SU-DHL-6 (cell line): Measurements from ENCODE around the gene MRPL30.
"Not testable (repeated sequence)": the region's sequence is repeated elsewhere in the genome, so short reads cannot be mapped to it uniquely, and the experiment has no call there.

Source experiments
- H2AFZ ChIP-seq: fragments of 200-600 bp; sonication (generic); 2 replicates; pipeline ENCODE4 v1.6.1; 2014; ENCODE audit warnings: low read depth, mild to moderate bottlenecking, moderate library complexity, mixed read lengths, antibody characterized with exemption, low read length; ENCODE audit not compliant: severe bottlenecking
- H3F3A ChIP-seq: fragments of 200-600 bp; shearing (Covaris generic); 2 replicates; pipeline ENCODE4 v1.6.0; 2016; ENCODE audit warnings: antibody characterized with exemption, mild to moderate bottlenecking; ENCODE audit not compliant: insufficient read depth
- H3K27ac ChIP-seq: fragments of 200-600 bp; sonication (generic); 2 replicates; pipeline ENCODE4 v1.5.1; 2016; ENCODE audit warnings: low read depth, mild to moderate bottlenecking, low read length, moderate library complexity, mixed read lengths
- H3K27me3 ChIP-seq: fragments of 200-600 bp; sonication (generic), shearing (Covaris generic); 2 replicates; pipeline ENCODE4 v1.6.0; 2014; ENCODE audit warnings: mild to moderate bottlenecking, low read length
- H3K36me3 ChIP-seq: fragments of 200-600 bp; sonication (generic); 2 replicates; pipeline ENCODE4 v1.6.1; 2014; ENCODE audit warnings: mild to moderate bottlenecking, low read length, mixed read lengths
- H3K4me2 ChIP-seq: fragments of 300-600, 200-600 bp; shearing (Covaris generic), sonication (generic); 2 replicates; pipeline ENCODE4 v1.6.0; 2014; ENCODE audit warnings: low read length, low read depth, mild to moderate bottlenecking; ENCODE audit not compliant: poor library complexity, severe bottlenecking
- H3K4me3 ChIP-seq: fragments of 200-600 bp; sonication (generic); 2 replicates; pipeline ENCODE4 v1.5.1; 2014; ENCODE audit warnings: antibody characterized with exemption, low read length, mild to moderate bottlenecking, mixed read lengths; ENCODE audit not compliant: insufficient read depth, poor library complexity, severe bottlenecking
- H3K79me2 ChIP-seq: fragments of 200-600 bp; sonication (generic); 2 replicates; pipeline ENCODE4 v1.6.1; 2014; ENCODE audit warnings: mild to moderate bottlenecking, low read length, moderate library complexity; ENCODE audit not compliant: insufficient read depth
- H3K9ac ChIP-seq: fragments of 200-600 bp; sonication (generic); 2 replicates; pipeline ENCODE4 v1.7.0; 2014; ENCODE audit warnings: mild to moderate bottlenecking, low read length
- H3K9me2 ChIP-seq: fragments of 200-600 bp; sonication (generic); replicated peaks from 2 replicates; pipeline ENCODE4 v1.6.1; 2014; ENCODE audit warnings: low read length; ENCODE audit not compliant: insufficient read depth
- H3K9me3 ChIP-seq: fragments of 200-600 bp; sonication (generic); 2 replicates; pipeline ENCODE4 v1.6.1; 2014; ENCODE audit warnings: low read length, mixed read lengths; ENCODE audit not compliant: insufficient read depth
- H4K20me1 ChIP-seq: fragments of 200-600 bp; sonication (generic); 2 replicates; pipeline ENCODE4 v1.6.1; 2014; ENCODE audit warnings: low read depth, mild to moderate bottlenecking, antibody characterized with exemption, low read length, moderate library complexity, mixed read lengths
- CTCF ChIP-seq: fragments of 200-600 bp; sonication (generic); IDR thresholded peaks from one replicate; pipeline ENCODE4 v1.5.1; 2017; ENCODE audit warnings: antibody characterized with exemption, mild to moderate bottlenecking, low read length, moderate library complexity; ENCODE audit not compliant: insufficient read depth, poor library complexity, severe bottlenecking
- EZH2phosphoT487 ChIP-seq: fragments of 200-600 bp; sonication (generic), shearing (Covaris generic); conservative IDR thresholded peaks from 2 replicates; pipeline ENCODE4 v1.6.1; 2018; ENCODE audit warnings: mild to moderate bottlenecking, antibody characterized with exemption, low read length, moderate library complexity, mixed read lengths

Gene MRPL30

DNA sequence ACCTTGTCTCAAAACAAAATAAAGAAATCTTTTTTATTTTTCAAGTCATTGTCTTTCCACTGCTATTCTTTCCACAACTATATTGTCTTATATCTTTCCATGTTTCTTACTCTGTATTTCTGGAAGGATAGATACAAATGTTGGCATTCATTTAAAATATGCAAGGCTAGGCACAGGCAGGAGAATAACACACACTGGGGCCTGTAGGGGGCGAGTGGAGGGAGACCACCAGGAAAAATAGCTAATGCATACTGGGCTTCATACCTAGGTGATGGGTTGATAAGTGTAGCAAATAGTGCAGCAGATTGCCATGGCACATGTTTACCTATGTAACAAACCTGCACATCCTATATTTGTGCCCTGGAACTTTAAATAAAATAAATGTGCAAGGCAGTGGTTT, 9.6 kb downstream of the MRPL30 start:
- Histone ChIP-seq H4K20me1 (no peaks in the 10 kb centered on the region), H3K9me2 (no peaks in the 10 kb centered on the region), H3K36me3 (peaks cover 29% of the 10 kb centered on the region; the same call in 1 of the 2 replicates)

GRCh38 chr2:99192364-99192763, 11.4 kb downstream of the MRPL30 start:
- H3K9me3 ChIP-seq, H3K27ac ChIP-seq, H3K27me3 ChIP-seq, H3K4me2 ChIP-seq, H3F3A ChIP-seq, H4K20me1 ChIP-seq, H3K9ac ChIP-seq, H3K9me2 ChIP-seq, H3K4me3 ChIP-seq, H2AFZ ChIP-seq: not testable (repeated sequence)
- Histone ChIP-seq H3K79me2 (peaks cover 17% of the 10 kb centered on the region; the same call in 1 of the 2 replicates), H3K36me3 (peaks cover 34% of the 10 kb centered on the region; the same call in 1 of the 2 replicates)

More for the DNA sequence above, 9.6 kb downstream of the MRPL30 start:
- H3K79me2 ChIP-seq, result peaks cover 35% of the 10 kb centered on the region
- no peak for TF ChIP-seq EZH2phosphoT487
- no peak overlapping the region for H3K9ac ChIP-seq
- no peaks in the 10 kb centered on the region for H3K27me3 ChIP-seq
- no peak overlapping the region for H3K27ac ChIP-seq
- H2AFZ ChIP-seq, result no peak overlapping the region
- H3K9me3 ChIP-seq, result no peaks in the 10 kb centered on the region
- H3K4me3 ChIP-seq, result no peak overlapping the region
- H3F3A ChIP-seq, result no peaks in the 10 kb centered on the region
- H3K4me2 ChIP-seq, result no peak overlapping the region

GRCh38 chr2:99198103-99198841, 17.3 kb downstream of the MRPL30 start:
- peaks cover 14% of the 10 kb centered on the region; the same call in 1 of the 2 replicates for H3K36me3 ChIP-seq
- no peak overlapping the region for H3K4me2 ChIP-seq
- H3K27ac ChIP-seq, result no peak overlapping the region

GRCh38 chr2:99200076-99200800, 19.3 kb downstream of the MRPL30 start:
- Histone ChIP-seq H3K4me2 (no peak overlapping the region), H3K9me3 (no peaks in the 10 kb centered on the region), H3K9ac (no peak overlapping the region), H3K79me2 (no peaks in the 10 kb centered on the region), H3K27me3 (no peaks in the 10 kb centered on the region), H2AFZ (no peak overlapping the region), H4K20me1 (no peaks in the 10 kb centered on the region), H3F3A (no peaks in the 10 kb centered on the region), H3K9me2 (no peaks in the 10 kb centered on the region), H3K27ac (no peak overlapping the region), H3K4me3 (no peak overlapping the region), H3K36me3 (peaks cover 8% of the 10 kb centered on the region; the same call in 1 of the 2 replicates)
- TF ChIP-seq CTCF (no peak), EZH2phosphoT487 (no peak)

More at GRCh38 chr2:99198103-99198841, 17.3 kb downstream of the MRPL30 start:
- Histone ChIP-seq H3F3A (no peaks in the 10 kb centered on the region), H3K9me2 (no peaks in the 10 kb centered on the region), H3K27me3 (no peaks in the 10 kb centered on the region), H3K4me3 (no peak overlapping the region), H3K9me3 (no peaks in the 10 kb centered on the region), H3K9ac (no peak overlapping the region), H4K20me1 (no peaks in the 10 kb centered on the region), H3K79me2 (no peaks in the 10 kb centered on the region), H2AFZ (no peak overlapping the region)
- TF ChIP-seq CTCF (no peak), EZH2phosphoT487 (no peak)
